ENCODE results near the gene FKBP4.

DNA sequence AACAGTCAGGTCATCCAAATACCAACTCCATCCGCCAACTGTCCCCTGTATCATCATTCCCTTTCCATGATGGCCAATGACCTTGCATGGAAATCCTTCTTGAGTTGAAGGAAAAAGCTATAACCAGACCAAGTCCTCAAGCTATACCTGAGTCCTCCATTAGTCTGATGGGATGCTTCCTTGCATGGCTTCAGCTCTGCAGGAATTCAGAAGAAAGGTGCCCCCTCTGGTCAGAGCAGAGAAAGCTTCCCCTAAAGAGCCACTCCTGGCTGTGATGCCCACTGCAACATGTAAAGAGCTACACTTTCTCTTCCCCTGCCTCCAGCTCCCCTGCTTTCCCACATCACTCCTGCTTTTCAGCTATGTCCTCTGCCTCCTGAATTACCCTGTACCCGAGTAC lies 43.1 kb upstream of the FKBP4 start:
- TF ChIP-seq, protein P1, sequence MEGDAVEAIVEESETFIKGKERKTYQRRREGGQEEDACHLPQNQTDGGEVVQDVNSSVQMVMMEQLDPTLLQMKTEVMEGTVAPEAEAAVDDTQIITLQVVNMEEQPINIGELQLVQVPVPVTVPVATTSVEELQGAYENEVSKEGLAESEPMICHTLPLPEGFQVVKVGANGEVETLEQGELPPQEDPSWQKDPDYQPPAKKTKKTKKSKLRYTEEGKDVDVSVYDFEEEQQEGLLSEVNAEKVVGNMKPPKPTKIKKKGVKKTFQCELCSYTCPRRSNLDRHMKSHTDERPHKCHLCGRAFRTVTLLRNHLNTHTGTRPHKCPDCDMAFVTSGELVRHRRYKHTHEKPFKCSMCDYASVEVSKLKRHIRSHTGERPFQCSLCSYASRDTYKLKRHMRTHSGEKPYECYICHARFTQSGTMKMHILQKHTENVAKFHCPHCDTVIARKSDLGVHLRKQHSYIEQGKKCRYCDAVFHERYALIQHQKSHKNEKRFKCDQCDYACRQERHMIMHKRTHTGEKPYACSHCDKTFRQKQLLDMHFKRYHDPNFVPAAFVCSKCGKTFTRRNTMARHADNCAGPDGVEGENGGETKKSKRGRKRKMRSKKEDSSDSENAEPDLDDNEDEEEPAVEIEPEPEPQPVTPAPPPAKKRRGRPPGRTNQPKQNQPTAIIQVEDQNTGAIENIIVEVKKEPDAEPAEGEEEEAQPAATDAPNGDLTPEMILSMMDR (IDR thresholded peaks at IDR 0.05; ENCODE audit: insufficient read depth, low read depth, low read length): no peak
- TF ChIP-seq EZH2 (IDR thresholded peaks at IDR 0.05; ENCODE audit: insufficient read depth, low read length): no peak

Measured in astrocyte (in vitro differentiated cells and primary cell).